ENCODE data around the gene TRAPPC2B.

GRCh38 chr19:57317503-57317902, 45.8 kb upstream of the TRAPPC2B start:
- TF ChIP-seq CTCF (IDR thresholded peaks at IDR 0.05 in 4 of 5, conservative IDR thresholded peaks at IDR 0.05 in 1 of 5) (no peak), POLR2A (IDR thresholded peaks at IDR 0.05) (no peak)
